Ascending aorta (tissue), 2 donors: ENCODE data around the gene PDZRN3. TPM values are rescaled to one million over a fixed set of nuclear protein-coding genes. Genes with fewer than 3 reads are reported as not detected.

ENCODE experiments used
- DNase-seq, 2 donors: peaks; one replicate each; pipeline ENCODE4 v3.0.0-alpha.2; 2019; ENCODE audit warnings: low spot score in 2 of 2
- H3K27ac ChIP-seq, 2 donors: fragments of 200-600 bp; sonication (generic); one replicate each; pipeline ENCODE4 v1.5.1; 2016 to 2017; ENCODE audit warnings: mild to moderate bottlenecking in 1 of 2
- H3K27me3 ChIP-seq: fragments of 200-600 bp; sonication (generic); one replicate; pipeline ENCODE4 v1.5.1; 2017
- H3K36me3 ChIP-seq, 2 donors: fragments of 200-600 bp; sonication (generic); one replicate each; pipeline ENCODE4 v1.5.1; 2016
- H3K4me1 ChIP-seq, 2 donors: fragments of 200-600 bp; sonication (generic); one replicate each; pipeline ENCODE4 v1.5.1; 2016 to 2017; ENCODE audit warnings: mild to moderate bottlenecking in 1 of 2
- H3K4me3 ChIP-seq, 2 donors: fragments of 200-600 bp; sonication (generic); one replicate each; pipeline ENCODE4 v1.5.1; 2016 to 2017; ENCODE audit warnings: mild to moderate bottlenecking in 1 of 2
- H3K9me3 ChIP-seq, 2 donors: fragments of 200-600 bp; sonication (generic); one replicate each; pipeline ENCODE4 v1.5.1; 2016
- CTCF ChIP-seq, 3 experiments: fragments of 200-600 bp in 2 of 3; fragments of 450-650 bp in 1 of 3; sonication (generic) in 2 of 3; IDR thresholded peaks; one replicate each; pipeline ENCODE4 v1.5.1; 2016 to 2019; ENCODE audit warnings: antibody characterized with exemption in 3 of 3, mild to moderate bottlenecking in 1 of 3, moderate library complexity in 1 of 3
- intact Hi-C: fragments of 100-400 bp; cut with DNase I; formaldehyde crosslinking; loops from one replicate; pipeline ENCODE4 v1.15.1; 2023
- total RNA-seq: library from RNA; depleted of rRNA; stranded (reverse); fragments of >200 nt; gene quantifications from one replicate; pipeline ENCODE4 v1.1.0, GENCODE V29; 2016

Gene PDZRN3
- total RNA-seq: 71.9 TPM

- peaks cover 0 to 12% of the 10 kb centered on the region in 2 donors for H3K4me1 ChIP-seq
- no peaks in the 10 kb centered on the region for H3K9me3 ChIP-seq
- H3K4me3 ChIP-seq: peak within 1 kb of the TSS; percentile 82 to 91
- TF ChIP-seq CTCF (IDR thresholded peaks at IDR 0.05): no peak
- H3K27me3 ChIP-seq: no peaks in the 10 kb centered on the region
- intact Hi-C loops: loop anchor here (2.0 to 5.0 kb wide), 6 partner anchors 53 to 222 kb away; no protein-coding TSS in a partner anchor
- DNase-seq: peak in 1 of 2 donors; percentile 79
- H3K27ac ChIP-seq: peak within 1 kb of the TSS; percentile 91 to 93
- H3K36me3 ChIP-seq: no peaks in the 10 kb centered on the region
Measured at GRCh38 chr3:73624821-73625665, at the start of gene PDZRN3. Gene PDZRN3 (minus strand): TSS chr3:73624941.

- TF ChIP-seq CTCF (IDR thresholded peaks at IDR 0.05): no peak
- Histone ChIP-seq H3K4me3 (no peak overlapping the region), H3K27ac (no peak overlapping the region), H3K27me3 (no peaks in the 10 kb centered on the region), H3K9me3 (no peaks in the 10 kb centered on the region), H3K36me3 (no peaks in the 10 kb centered on the region), H3K4me1 (no peaks in the 10 kb centered on the region)
- no peak for DNase-seq
- intact Hi-C loops: no loop called here
Measured at GRCh38 chr3:73674280-73674679, 49.5 kb upstream of the PDZRN3 start.

- no peak for TF ChIP-seq CTCF (IDR thresholded peaks at IDR 0.05)
- H3K27ac ChIP-seq: no peak overlapping the region
- H3K4me1 ChIP-seq: peaks cover 0 to 1% of the 10 kb centered on the region in 2 donors
- H3K27me3 ChIP-seq: no peaks in the 10 kb centered on the region
- no peak overlapping the region for H3K4me3 ChIP-seq
- no peaks in the 10 kb centered on the region for H3K9me3 ChIP-seq
- no peaks in the 10 kb centered on the region for H3K36me3 ChIP-seq
- intact Hi-C loops: no loop called here
- no peak for DNase-seq
Measured at GRCh38 chr3:73669260-73669659, 44.5 kb upstream of the PDZRN3 start.

- H3K27ac ChIP-seq: no peak overlapping the region
Measured at GRCh38 chr3:73668391-73668790, 43.6 kb upstream of the PDZRN3 start.

GRCh38 chr3:73667889-73668288, 43.1 kb upstream of the PDZRN3 start:
- no peaks in the 10 kb centered on the region for H3K27me3 ChIP-seq
- DNase-seq: no peak
- H3K9me3 ChIP-seq: no peaks in the 10 kb centered on the region
- no peak for TF ChIP-seq CTCF (IDR thresholded peaks at IDR 0.05)
- peaks cover 0 to 2% of the 10 kb centered on the region in 2 donors for H3K4me1 ChIP-seq
- H3K4me3 ChIP-seq: no peak overlapping the region
- intact Hi-C loops: no loop called here
- H3K36me3 ChIP-seq: no peaks in the 10 kb centered on the region
- no peak overlapping the region for H3K27ac ChIP-seq

More at GRCh38 chr3:73668391-73668790, 43.6 kb upstream of the PDZRN3 start:
- no peak overlapping the region for H3K4me3 ChIP-seq
- TF ChIP-seq CTCF (IDR thresholded peaks at IDR 0.05): no peak
- intact Hi-C loops: no loop called here
- no peaks in the 10 kb centered on the region for H3K27me3 ChIP-seq
- no peak for DNase-seq
- no peaks in the 10 kb centered on the region for H3K9me3 ChIP-seq
- H3K36me3 ChIP-seq: no peaks in the 10 kb centered on the region
- peaks cover 0 to 2% of the 10 kb centered on the region in 2 donors for H3K4me1 ChIP-seq
